Endodermal cell (in vitro differentiated cells): Measurements from ENCODE around the gene RAB11B. TPM values are rescaled to one million over a fixed set of nuclear protein-coding genes. Genes with fewer than 3 reads are reported as not detected.
"Not testable (repeated sequence)": the region's sequence is repeated elsewhere in the genome, so short reads cannot be mapped to it uniquely, and the experiment has no call there.

Experiments used
- DNase-seq: peaks from one replicate; pipeline ENCODE4 v3.0.0-alpha.2; 2017
- H3K27ac ChIP-seq: 2 replicates; pipeline ENCODE4 v1.5.1; 2013; ENCODE audit warnings: mild to moderate bottlenecking, low read depth, low read length, moderate library complexity
- H3K27me3 ChIP-seq: 2 replicates; pipeline ENCODE4 v1.6.1; 2013; ENCODE audit warnings: mild to moderate bottlenecking, low read length, moderate library complexity; ENCODE audit not compliant: insufficient read depth, control insufficient read depth, poor library complexity, severe bottlenecking
- H3K36me3 ChIP-seq: 2 replicates; pipeline ENCODE4 v1.7.0; 2013; ENCODE audit warnings: mild to moderate bottlenecking, low read length, moderate library complexity; ENCODE audit not compliant: control insufficient read depth, insufficient read depth
- H3K4me1 ChIP-seq: one replicate; pipeline ENCODE4 v1.7.0; 2013; ENCODE audit warnings: low read length; ENCODE audit not compliant: control insufficient read depth, insufficient read depth
- H3K4me3 ChIP-seq: 2 replicates; pipeline ENCODE4 v1.5.1; 2013; ENCODE audit warnings: mild to moderate bottlenecking, low read length, moderate library complexity
- H3K9ac ChIP-seq: 2 replicates; pipeline ENCODE4 v1.6.1; 2013; ENCODE audit warnings: mild to moderate bottlenecking, low read length, moderate library complexity; ENCODE audit not compliant: poor library complexity, severe bottlenecking; ENCODE audit errors: extremely low read depth
- H3K9me3 ChIP-seq: 2 replicates; pipeline ENCODE4 v1.6.1; 2013; ENCODE audit warnings: mild to moderate bottlenecking, low read length, moderate library complexity; ENCODE audit not compliant: control insufficient read depth
- H3K27ac Mint-ChIP-seq: 2 replicates; pipeline ENCODE4 v1.8.0; 2020; ENCODE audit warnings: mixed read lengths
- H3K27me3 Mint-ChIP-seq: 2 replicates; pipeline ENCODE4 v1.8.0; 2021; ENCODE audit warnings: mild to moderate bottlenecking, mixed read lengths; ENCODE audit not compliant: insufficient read depth
- H3K36me3 Mint-ChIP-seq: 2 replicates; pipeline ENCODE4 v1.8.0; 2020; ENCODE audit warnings: low read depth, mixed read lengths
- H3K4me1 Mint-ChIP-seq: 2 replicates; pipeline ENCODE4 v1.8.0; 2020; ENCODE audit warnings: mixed read lengths
- H3K4me3 Mint-ChIP-seq: 2 replicates; pipeline ENCODE4 v1.8.0; 2020; ENCODE audit warnings: mild to moderate bottlenecking, moderate library complexity, mixed read lengths
- H3K9me3 Mint-ChIP-seq: 2 replicates; pipeline ENCODE4 v1.8.0; 2020; ENCODE audit warnings: mild to moderate bottlenecking, mixed read lengths
- CTCF ChIP-seq: fragments of 200-600 bp; sonication (generic); conservative IDR thresholded peaks from 2 replicates; pipeline ENCODE4 v1.5.0; 2021; ENCODE audit warnings: antibody characterized with exemption, mild to moderate bottlenecking
- WGBS, 2 experiments: methylation state at CpG; one replicate each; pipeline versions ENCODE4 v1.1.5 to v1.1.7; 2013; ENCODE audit warnings: missing lambda C conversion rate in 2 of 2, mixed read lengths in 1 of 2; ENCODE audit not compliant: insufficient coverage in 1 of 2, insufficient read length in 1 of 2; 5-methylcytosine and 5-hydroxymethylcytosine counted together
- total RNA-seq, 2 donors: library from RNA; stranded (reverse); fragmentation: NEBNext Ultra II Directional in 1 of 2; extraction: Animal tissue kit (Norgen Biotek cat#: 25700) in 1 of 2; gene quantifications; 2 replicates in 1 of 2; 3 replicates in 1 of 2; pipeline ENCODE4 v1.2.1, GENCODE V29; 2021

RAB11B gene
- total RNA-seq, 2 donors from 2014 or later: 137 to 146 TPM

GRCh38 chr19:8377598-8377997 is 12.6 kb upstream of the RAB11B start:
- peaks cover 55% of the 10 kb centered on the region for H3K36me3 Mint-ChIP-seq
- Histone ChIP-seq H3K4me3 (no peak overlapping the region), H3K9ac (no peak overlapping the region), H3K36me3 (peaks cover 17% of the 10 kb centered on the region), H3K27me3 (no peaks in the 10 kb centered on the region), H3K27ac (no peak overlapping the region), H3K4me1 (no peaks in the 10 kb centered on the region), H3K9me3 (peaks cover 7% of the 10 kb centered on the region)
- H3K27ac Mint-ChIP-seq: no peak overlapping the region
- peaks cover 29% of the 10 kb centered on the region for H3K9me3 Mint-ChIP-seq
- no peaks in the 10 kb centered on the region for H3K27me3 Mint-ChIP-seq
- DNase-seq: no peak
- no peak overlapping the region for H3K4me3 Mint-ChIP-seq
- H3K4me1 Mint-ChIP-seq: peaks cover 18% of the 10 kb centered on the region
- no peak for TF ChIP-seq CTCF
- WGBS, 2 experiments: 75 to 100% methylated on average over 1 of the region's 1 CpG

GRCh38 chr19:8379156-8379891 is 10.8 kb upstream of the RAB11B start:
- not testable (repeated sequence) for H3K36me3 ChIP-seq, H3K4me3 Mint-ChIP-seq, DNase-seq, H3K4me1 ChIP-seq, H3K27ac ChIP-seq, H3K4me3 ChIP-seq, H3K9ac ChIP-seq, H3K27me3 ChIP-seq, H3K9me3 ChIP-seq, H3K27me3 Mint-ChIP-seq, H3K27ac Mint-ChIP-seq
- peaks cover 29% of the 10 kb centered on the region for H3K9me3 Mint-ChIP-seq
- peaks cover 28% of the 10 kb centered on the region for H3K4me1 Mint-ChIP-seq
- H3K36me3 Mint-ChIP-seq: peaks cover 44% of the 10 kb centered on the region
- 93 to 96% methylated on average over 9 to 13 of the region's 13 CpGs for WGBS, 2 experiments

- not testable (repeated sequence) for DNase-seq, H3K27me3 ChIP-seq, H3K27me3 Mint-ChIP-seq, H3K27ac ChIP-seq, H3K4me1 ChIP-seq, H3K9ac ChIP-seq, H3K36me3 ChIP-seq
- Mint-ChIP-seq H3K4me3 (peak overlapping the region; percentile 23), H3K9me3 (peaks cover 19% of the 10 kb centered on the region), H3K27ac (peak overlapping the region; percentile 71), H3K36me3 (peaks cover 27% of the 10 kb centered on the region), H3K4me1 (peaks cover 47% of the 10 kb centered on the region)
- peak overlapping the region; percentile 49 for H3K4me3 ChIP-seq
- H3K9me3 ChIP-seq: peaks cover 20% of the 10 kb centered on the region
- WGBS, 2 experiments: 87 to 100% methylated on average over 1 to 2 of the region's 4 CpGs
Measured at GRCh38 chr19:8384569-8384968, 5.6 kb upstream of the RAB11B start.

GRCh38 chr19:8385103-8385502 is 5.1 kb upstream of the RAB11B start:
- not testable (repeated sequence) for DNase-seq, H3K36me3 ChIP-seq, H3K4me1 ChIP-seq, H3K4me3 ChIP-seq, H3K27ac ChIP-seq, H3K27me3 Mint-ChIP-seq, H3K9ac ChIP-seq, H3K27me3 ChIP-seq
- Mint-ChIP-seq H3K9me3 (peaks cover 15% of the 10 kb centered on the region), H3K4me1 (peaks cover 46% of the 10 kb centered on the region), H3K36me3 (peaks cover 22% of the 10 kb centered on the region), H3K27ac (peak overlapping the region; percentile 71), H3K4me3 (peak overlapping the region; percentile 23)
- 22 to 80% methylated on average over 1 of the region's 2 CpGs for WGBS, 2 experiments
- peaks cover 20% of the 10 kb centered on the region for H3K9me3 ChIP-seq

GRCh38 chr19:8385566-8385965 is 4.6 kb upstream of the RAB11B start:
- not testable (repeated sequence) for H3K4me3 ChIP-seq, H3K9ac ChIP-seq, H3K27ac ChIP-seq, H3K4me1 ChIP-seq, DNase-seq, H3K36me3 ChIP-seq, H3K4me3 Mint-ChIP-seq, H3K27me3 Mint-ChIP-seq, H3K27me3 ChIP-seq
- peaks cover 20% of the 10 kb centered on the region for H3K9me3 ChIP-seq
- Mint-ChIP-seq H3K4me1 (peaks cover 42% of the 10 kb centered on the region), H3K36me3 (peaks cover 20% of the 10 kb centered on the region), H3K27ac (peak overlapping the region; percentile 71), H3K9me3 (peaks cover 14% of the 10 kb centered on the region)
- 90 to 91% methylated on average over 3 of the region's 3 CpGs for WGBS, 2 experiments

GRCh38 chr19:8386419-8386818 is 3.7 kb upstream of the RAB11B start:
- peaks cover 14% of the 10 kb centered on the region for H3K9me3 Mint-ChIP-seq
- H3K27me3 Mint-ChIP-seq, H3K27ac ChIP-seq, H3K27me3 ChIP-seq, H3K4me1 ChIP-seq, H3K4me3 Mint-ChIP-seq, DNase-seq, H3K9ac ChIP-seq: not testable (repeated sequence)
- H3K27ac Mint-ChIP-seq: peak overlapping the region; percentile 71
- H3K36me3 Mint-ChIP-seq: peaks cover 20% of the 10 kb centered on the region
- H3K9me3 ChIP-seq: peaks cover 20% of the 10 kb centered on the region
- peaks cover 37% of the 10 kb centered on the region for H3K4me1 Mint-ChIP-seq
- 84 to 85% methylated on average over 8 to 9 of the region's 9 CpGs for WGBS, 2 experiments
- H3K36me3 ChIP-seq: peaks cover 10% of the 10 kb centered on the region
- H3K4me3 ChIP-seq: peak overlapping the region; percentile 35
